Measurements from ENCODE around the gene OPTN.

Gene OPTN

GRCh38 chr10:13187135-13187534, 87.2 kb downstream of the OPTN start:
- DNase-seq, result no peak

Measured in activated gamma-delta T cell treated with Interleukin-2 at 50 U/mL for 16 hours (primary cell).